A549 (cell line): ENCODE measurements around the gene LCAT. TPM values are rescaled to one million over a fixed set of nuclear protein-coding genes. Genes with fewer than 3 reads are reported as not detected.
A peak's percentile ranks its signal among the peaks of the same experiment; 100 is the strongest.

ENCODE experiments used
- ATAC-seq, 2 experiments: fragments of 200-7000 bp in 1 of 2; fragments of >200 bp in 1 of 2; cut with Nextera tagmentation in 1 of 2; cut with Tn5 transposase in 1 of 2; 3 replicates each; pipeline versions ENCODE4 v1.8.0 to v1.9.1; 2018 to 2020; ENCODE audit warnings: mild to moderate bottlenecking in 1 of 2, moderate library complexity in 1 of 2
- CTCF ChIA-PET: fragments of 300-600 bp; sonication (Branson Sonifier 250); formaldehyde crosslinking; extraction: SDS; loops from one replicate; lab custom pipeline; 2021; ENCODE audit warnings: antibody characterized with exemption, inconsistent platforms; lab: Yijun Ruan, JAX
- POLR2A ChIA-PET: fragments of 350-600 bp; formaldehyde crosslinking; extraction: SDS; loops from one replicate; lab custom pipeline; 2021; ENCODE audit warnings: antibody characterized with exemption, inconsistent platforms; lab: Yijun Ruan, JAX
- DNase-seq, 2 experiments: peaks; one replicate each; pipeline versions ENCODE4 v3.0.0 to v3.0.0-alpha.2; 2011 to 2016; ENCODE audit warnings: low read depth in 1 of 2, low spot score in 1 of 2
- FAIRE-seq: peaks from 2 replicates; lab custom pipeline; 2011; peaks lifted over from hg19 to GRCh38; lab: Jason Lieb, UNC
- H3K27ac ChIP-seq, 2 experiments: fragments of >200 bp; sonication (Bioruptor Twin); formaldehyde crosslinking; 3 replicates each; pipeline ENCODE4 v1.5.1; 2016 to 2017
- H3K4me1 ChIP-seq: fragments of >200 bp; sonication (Bioruptor Twin); formaldehyde crosslinking; 3 replicates; pipeline ENCODE4 v1.6.1; 2016
- H3K4me2 ChIP-seq: fragments of >200 bp; sonication (Bioruptor Twin); formaldehyde crosslinking; 3 replicates; pipeline ENCODE4 v1.6.1; 2016
- H3K4me3 ChIP-seq: fragments of >200 bp; sonication (Bioruptor Twin); formaldehyde crosslinking; 3 replicates; pipeline ENCODE4 v1.5.1; 2016
- H3K9me3 ChIP-seq: fragments of >200 bp; sonication (Bioruptor Twin); formaldehyde crosslinking; 3 replicates; pipeline ENCODE4 v1.6.1; 2016
- CHD4 ChIP-seq: fragments of 200-600 bp; sonication (generic); IDR thresholded peaks from 2 replicates; pipeline ENCODE4 v1.6.1; 2016; ENCODE audit warnings: antibody characterized with exemption, mild to moderate bottlenecking, borderline replicate concordance
- E2F6 ChIP-seq: IDR thresholded peaks from 2 replicates; pipeline ENCODE4 v1.6.1; 2012; ENCODE audit warnings: low read depth, borderline replicate concordance
- ELK1 ChIP-seq: fragments of 150-350 bp; IDR thresholded peaks from 2 replicates; pipeline ENCODE4 v1.6.1; 2014; ENCODE audit warnings: low read depth, mild to moderate bottlenecking, low read length
- EP300 ChIP-seq, 2 experiments: fragments of >200 bp; sonication (Bioruptor Twin); formaldehyde crosslinking; IDR thresholded peaks; 2 replicates in 1 of 2; 3 replicates in 1 of 2; pipeline ENCODE4 v1.6.1; 2016 to 2017
- ESRRA ChIP-seq: fragments of 150-350 bp; IDR thresholded peaks from 2 replicates; pipeline ENCODE4 v1.6.1; 2014; ENCODE audit warnings: mild to moderate bottlenecking, low read length, borderline replicate concordance
- FOXS1 ChIP-seq: fragments of 250-450 bp; sonication (Bioruptor Pico); IDR thresholded peaks from 2 replicates; pipeline ENCODE4 v1.5.0; 2020; ENCODE audit warnings: mild to moderate bottlenecking, moderate library complexity
- HOXA7 ChIP-seq: fragments of 250-450 bp; sonication (Bioruptor Pico); IDR thresholded peaks from 2 replicates; pipeline ENCODE4 v1.5.0; 2020; ENCODE audit warnings: mild to moderate bottlenecking, moderate library complexity
- JUNB ChIP-seq: fragments of >200 bp; sonication (Bioruptor Twin); formaldehyde crosslinking; IDR thresholded peaks from 2 replicates; pipeline ENCODE4 v1.6.1; 2016
- KDM5A ChIP-seq: fragments of 200-600 bp; sonication (generic); IDR thresholded peaks from 2 replicates; pipeline ENCODE4 v1.6.1; 2016; ENCODE audit warnings: antibody characterized with exemption, mild to moderate bottlenecking
- MAX ChIP-seq: IDR thresholded peaks from 2 replicates; pipeline ENCODE4 v1.6.1; 2012
- MYC ChIP-seq: IDR thresholded peaks from 2 replicates; pipeline ENCODE4 v1.6.1; 2012; ENCODE audit warnings: mild to moderate bottlenecking, inconsistent platforms, low read length, improper control_type of control experiment, borderline replicate concordance
- NPAS2 ChIP-seq: fragments of 250-450 bp; sonication (Bioruptor Pico); IDR thresholded peaks from 2 replicates; pipeline ENCODE4 v1.8.0; 2022; ENCODE audit warnings: mild to moderate bottlenecking, moderate library complexity, borderline replicate concordance
- RNF2 ChIP-seq: fragments of 200-600 bp; sonication (generic); IDR thresholded peaks from 2 replicates; pipeline ENCODE4 v1.6.1; 2016; ENCODE audit warnings: low read depth, mild to moderate bottlenecking, antibody characterized with exemption, moderate library complexity, borderline replicate concordance
- ZC3H11A ChIP-seq: fragments of 450-650 bp; IDR thresholded peaks from 2 replicates; pipeline ENCODE4 v1.6.1; 2014; ENCODE audit warnings: antibody characterized with exemption, mild to moderate bottlenecking
- ZFP36 ChIP-seq: fragments of 450-650 bp; IDR thresholded peaks from 2 replicates; pipeline ENCODE4 v1.6.1; 2014; ENCODE audit warnings: borderline replicate concordance; ENCODE audit not compliant: partially characterized antibody
- WGBS: methylation state at CpG from one replicate; pipeline ENCODE4 v1.1.6; 2017; ENCODE audit errors: missing lambda C conversion rate; 5-methylcytosine and 5-hydroxymethylcytosine counted together
- polyA plus RNA-seq, 4 experiments: library from polyadenylated mRNA; depleted of rRNA in 3 of 4; stranded (reverse); fragments of >200 nt; fragmentation: RNase III in 1 of 4; extraction: RNeasy Plus Mini Kit Qiagen cat#74134 plus additional on column Dnase treatment in 1 of 4; gene quantifications; 2 replicates in 3 of 4; 3 replicates in 1 of 4; pipeline ENCODE4 v1.2.3, GENCODE V29; 2011 to 2017

LCAT gene
- polyA plus RNA-seq, 2 of the 4 experiments (the other 2 are of a cell fraction): 1.7 to 8.4 TPM

- TF ChIP-seq KDM5A (no peak), FOXS1 (CRISPR knock-in tag) (no peak), EP300 (IDR thresholded peaks at IDR 0.05) (no peak), E2F6 (no peak)
- H3K9me3 ChIP-seq: no peaks in the 10 kb centered on the region
- 95% methylated on average over 35 of the region's 36 CpGs for WGBS
- DNase-seq (no peak), ATAC-seq (peak; percentile 12 to 35; a peak in 1 of 6 replicates), FAIRE-seq (no peak)
- ChIA-PET CTCF (interaction anchor here (0.6 to 1.9 kb wide), 10 partner anchors 9 to 322 kb away, joined by 3 to 9 read pairs (median 5); partner anchors contain the start of gene CTRL), POLR2A (no interaction called here)
- H3K4me1 ChIP-seq: no peaks in the 10 kb centered on the region
- no peak overlapping the region for H3K4me2 ChIP-seq
- no peak overlapping the region for H3K4me3 ChIP-seq
- no peak overlapping the region for H3K27ac ChIP-seq
These were observed 34.7 kb downstream of the LCAT start for GRCh38 chr16:67909056-67909742.

- DNase-seq (no peak), FAIRE-seq (no peak), ATAC-seq (peak in 1 of 2 experiments; percentile 20; a peak in 2 of 6 replicates)
- H3K4me2 ChIP-seq: no peak overlapping the region
- no peak overlapping the region for H3K27ac ChIP-seq
- POLR2A ChIA-PET: no interaction called here
- no peak overlapping the region for H3K4me3 ChIP-seq
- no peak for TF ChIP-seq CHD4
- no peak for TF ChIP-seq RNF2
- TF ChIP-seq JUNB: no peak
- CTCF ChIA-PET: interaction anchor here (0.6 to 12.7 kb wide), 11 partner anchors 8 to 336 kb away, joined by 3 to 102 read pairs (median 5); partner anchors contain the start of gene NRN1L
- WGBS: 93% methylated on average over 11 of the region's 11 CpGs
- H3K9me3 ChIP-seq: no peaks in the 10 kb centered on the region
- H3K4me1 ChIP-seq: no peaks in the 10 kb centered on the region
These were observed 36.3 kb downstream of the LCAT start for GRCh38 chr16:67907397-67908180.

GRCh38 chr16:67902831-67903230, 41.1 kb downstream of the LCAT start:
- Histone ChIP-seq H3K4me2 (no peak overlapping the region), H3K9me3 (no peaks in the 10 kb centered on the region), H3K4me3 (no peak overlapping the region), H3K4me1 (no peaks in the 10 kb centered on the region), H3K27ac (no peak overlapping the region)
- no peak for FAIRE-seq
- POLR2A ChIA-PET: no interaction called here
- no peak for DNase-seq
- CTCF ChIA-PET: interaction anchor here (1.5 to 12.7 kb wide), 4 partner anchors 11 to 87 kb away, joined by 8 to 102 read pairs (median 12); partner anchors contain the start of gene NRN1L
- 97% methylated on average over 4 of the region's 4 CpGs for WGBS
- no peak for ATAC-seq
- TF ChIP-seq MAX: no peak
- no peak for TF ChIP-seq JUNB
- TF ChIP-seq EP300 (IDR thresholded peaks at IDR 0.05): no peak
- no peak for TF ChIP-seq ESRRA
- TF ChIP-seq NPAS2 (CRISPR knock-in tag): no peak
- no peak for TF ChIP-seq KDM5A
- TF ChIP-seq ZFP36: no peak
- TF ChIP-seq ZC3H11A: no peak
- TF ChIP-seq ELK1: no peak
- TF ChIP-seq MYC: no peak
- no peak for TF ChIP-seq FOXS1 (CRISPR knock-in tag)
- no peak for TF ChIP-seq HOXA7 (CRISPR knock-in tag)
